Measurements from ENCODE around the gene DHX34. TPM values are rescaled to one million over a fixed set of nuclear protein-coding genes. Genes with fewer than 3 reads are reported as not detected.

Gene DHX34
- total RNA-seq, 1 donor from 2014 or later = 8.1 TPM

DNA sequence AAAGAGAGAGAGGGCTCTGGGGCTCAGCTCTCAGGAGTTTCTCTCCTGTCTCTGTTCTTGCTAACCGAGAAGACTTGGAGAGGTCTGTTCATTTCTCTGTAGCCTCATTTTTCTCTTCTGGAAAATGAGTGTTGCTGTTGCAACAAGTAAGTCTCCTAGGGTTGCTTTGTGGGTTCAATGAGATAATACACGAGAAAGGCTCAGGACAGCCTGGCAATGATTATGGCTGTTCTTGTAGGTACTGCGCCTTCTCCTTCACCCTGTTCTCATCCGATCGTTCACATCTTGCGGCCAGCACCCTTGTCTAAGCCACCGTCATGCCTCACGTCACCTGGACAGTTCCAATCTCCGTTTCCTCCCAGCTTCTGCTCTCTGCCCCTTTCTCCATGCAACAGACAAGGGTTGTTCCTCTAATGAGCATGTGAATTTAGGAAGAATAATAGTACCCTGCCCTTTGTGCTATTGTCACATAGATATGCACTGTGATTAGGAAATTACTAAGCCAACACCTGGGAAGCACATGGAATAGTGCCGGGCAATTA, 35.3 kb upstream of the DHX34 start:
- H3K27ac ChIP-seq (replicated peaks) = no peak overlapping the region
- no peaks in the 10 kb centered on the region for H3K4me1 ChIP-seq
- H3K27me3 ChIP-seq (ENCODE audit: low read depth) = peaks cover 65% of the 10 kb centered on the region
- no peak overlapping the region for H3K4me3 ChIP-seq
- H3K36me3 ChIP-seq = no peaks in the 10 kb centered on the region
- H3K9me3 ChIP-seq (replicated peaks) = no peaks in the 10 kb centered on the region
- DNase-seq = no peak
- TF ChIP-seq, protein P1, sequence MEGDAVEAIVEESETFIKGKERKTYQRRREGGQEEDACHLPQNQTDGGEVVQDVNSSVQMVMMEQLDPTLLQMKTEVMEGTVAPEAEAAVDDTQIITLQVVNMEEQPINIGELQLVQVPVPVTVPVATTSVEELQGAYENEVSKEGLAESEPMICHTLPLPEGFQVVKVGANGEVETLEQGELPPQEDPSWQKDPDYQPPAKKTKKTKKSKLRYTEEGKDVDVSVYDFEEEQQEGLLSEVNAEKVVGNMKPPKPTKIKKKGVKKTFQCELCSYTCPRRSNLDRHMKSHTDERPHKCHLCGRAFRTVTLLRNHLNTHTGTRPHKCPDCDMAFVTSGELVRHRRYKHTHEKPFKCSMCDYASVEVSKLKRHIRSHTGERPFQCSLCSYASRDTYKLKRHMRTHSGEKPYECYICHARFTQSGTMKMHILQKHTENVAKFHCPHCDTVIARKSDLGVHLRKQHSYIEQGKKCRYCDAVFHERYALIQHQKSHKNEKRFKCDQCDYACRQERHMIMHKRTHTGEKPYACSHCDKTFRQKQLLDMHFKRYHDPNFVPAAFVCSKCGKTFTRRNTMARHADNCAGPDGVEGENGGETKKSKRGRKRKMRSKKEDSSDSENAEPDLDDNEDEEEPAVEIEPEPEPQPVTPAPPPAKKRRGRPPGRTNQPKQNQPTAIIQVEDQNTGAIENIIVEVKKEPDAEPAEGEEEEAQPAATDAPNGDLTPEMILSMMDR (IDR thresholded peaks at IDR 0.05; ENCODE audit: borderline replicate concordance) = no peak
- intact Hi-C loops (cut with micrococcal nuclease) = no loop called here

- Histone ChIP-seq H3K27me3 (ENCODE audit: low read depth) (peaks cover 65% of the 10 kb centered on the region), H3K4me3 (no peak overlapping the region), H3K9me3 (replicated peaks) (no peaks in the 10 kb centered on the region), H3K36me3 (no peaks in the 10 kb centered on the region), H3K4me1 (no peaks in the 10 kb centered on the region), H3K27ac (replicated peaks) (peak overlapping the region; percentile 44)
- DNase-seq = peak; percentile 40
- TF ChIP-seq, protein P1 (IDR thresholded peaks at IDR 0.05; ENCODE audit: borderline replicate concordance) = no peak
- intact Hi-C loops (cut with micrococcal nuclease) = no loop called here
Measured at GRCh38 chr19:47315125-47315821, 33.8 kb upstream of the DHX34 start.

DNA sequence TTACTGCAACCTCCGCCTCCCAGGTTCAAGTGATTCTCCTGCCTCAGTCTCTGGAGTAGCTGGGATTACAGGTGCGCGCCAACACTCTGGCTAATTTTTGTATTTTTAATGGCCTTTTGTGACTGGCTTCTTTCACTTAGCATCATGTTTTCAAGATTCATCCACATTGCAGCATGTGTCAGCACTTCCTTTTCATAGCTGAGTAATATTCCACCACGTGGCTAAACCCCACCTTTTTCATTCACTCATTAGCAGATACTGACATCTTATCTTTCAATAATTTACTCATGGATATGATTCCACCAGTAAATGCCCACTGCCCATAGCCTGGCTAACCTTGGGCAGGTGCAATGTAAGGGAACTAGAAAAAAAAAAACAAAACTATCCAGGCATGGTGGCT, 32.6 kb upstream of the DHX34 start:
- peaks cover 66% of the 10 kb centered on the region for H3K27me3 ChIP-seq (ENCODE audit: low read depth)
- H3K36me3 ChIP-seq = no peaks in the 10 kb centered on the region
- intact Hi-C loops (cut with micrococcal nuclease) = no loop called here
- no peak overlapping the region for H3K27ac ChIP-seq (replicated peaks)
- peaks cover 2% of the 10 kb centered on the region for H3K9me3 ChIP-seq (replicated peaks)
- no peaks in the 10 kb centered on the region for H3K4me1 ChIP-seq
- DNase-seq = no peak
- TF ChIP-seq, protein P1 (IDR thresholded peaks at IDR 0.05; ENCODE audit: borderline replicate concordance) = no peak
- no peak overlapping the region for H3K4me3 ChIP-seq

- Histone ChIP-seq H3K36me3 (no peaks in the 10 kb centered on the region), H3K4me1 (no peaks in the 10 kb centered on the region), H3K9me3 (replicated peaks) (peaks cover 4% of the 10 kb centered on the region), H3K27me3 (ENCODE audit: low read depth) (peaks cover 76% of the 10 kb centered on the region), H3K4me3 (no peak overlapping the region), H3K27ac (replicated peaks) (no peak overlapping the region)
- intact Hi-C loops (cut with micrococcal nuclease) = no loop called here
- DNase-seq = no peak
- TF ChIP-seq, protein P1 (IDR thresholded peaks at IDR 0.05; ENCODE audit: borderline replicate concordance) = no peak
Measured at GRCh38 chr19:47319923-47320871, 28.9 kb upstream of the DHX34 start.

- intact Hi-C loops (cut with micrococcal nuclease) = no loop called here
- H3K4me1 ChIP-seq = no peaks in the 10 kb centered on the region
- peaks cover 82% of the 10 kb centered on the region for H3K27me3 ChIP-seq (ENCODE audit: low read depth)
- no peak overlapping the region for H3K4me3 ChIP-seq
- DNase-seq = no peak
- TF ChIP-seq, protein P1 (IDR thresholded peaks at IDR 0.05; ENCODE audit: borderline replicate concordance) = no peak
- H3K27ac ChIP-seq (replicated peaks) = no peak overlapping the region
- H3K9me3 ChIP-seq (replicated peaks) = peaks cover 4% of the 10 kb centered on the region
- no peaks in the 10 kb centered on the region for H3K36me3 ChIP-seq
Measured at GRCh38 chr19:47321630-47322029, 27.5 kb upstream of the DHX34 start.

Measured in left ventricle myocardium inferior (tissue), 1 donor.